T-helper 1 cell (primary cell): Measurements from ENCODE around the gene PODXL2.

Source experiments
- DNase-seq, 5 donors: peaks; one replicate each; pipeline ENCODE4 v3.0.0-alpha.2; 2012 to 2020

PODXL2 gene

GRCh38 chr3:127711896-127712295 lies 82.9 kb downstream of the PODXL2 start:
- no peak for DNase-seq

GRCh38 chr3:127712461-127712860 lies 83.5 kb downstream of the PODXL2 start:
- no peak for DNase-seq

GRCh38 chr3:127712881-127713771 lies 84.1 kb downstream of the PODXL2 start:
- DNase-seq: no peak

- DNase-seq: no peak
Measured at GRCh38 chr3:127714125-127714571, 85.2 kb downstream of the PODXL2 start.

- no peak for DNase-seq
Measured at GRCh38 chr3:127714866-127715265, 85.9 kb downstream of the PODXL2 start.

GRCh38 chr3:127715532-127715931 lies 86.5 kb downstream of the PODXL2 start:
- no peak for DNase-seq

GRCh38 chr3:127716384-127716783 lies 87.4 kb downstream of the PODXL2 start:
- DNase-seq: no peak

- no peak for DNase-seq
Measured at GRCh38 chr3:127717357-127718244, 88.6 kb downstream of the PODXL2 start.

- no peak for DNase-seq
Measured at GRCh38 chr3:127718245-127718915, 89.4 kb downstream of the PODXL2 start.

GRCh38 chr3:127718916-127719290 lies 89.9 kb downstream of the PODXL2 start:
- DNase-seq: no peak

- no peak for DNase-seq
Measured at GRCh38 chr3:127719369-127719768, 90.4 kb downstream of the PODXL2 start.

GRCh38 chr3:127720161-127720823 lies 91.3 kb downstream of the PODXL2 start:
- DNase-seq: no peak

GRCh38 chr3:127720985-127721935 lies 92.3 kb downstream of the PODXL2 start:
- no peak for DNase-seq

- DNase-seq: no peak
Measured at GRCh38 chr3:127722091-127722784, 93.3 kb downstream of the PODXL2 start.
